ENCODE data around the gene SDK1. TPM values are rescaled to one million over a fixed set of nuclear protein-coding genes. Genes with fewer than 3 reads are reported as not detected.

The SDK1 gene
- total RNA-seq, 4 donors from 2014 or later: 7.5 to 35.0 (median 10.2) TPM

DNA sequence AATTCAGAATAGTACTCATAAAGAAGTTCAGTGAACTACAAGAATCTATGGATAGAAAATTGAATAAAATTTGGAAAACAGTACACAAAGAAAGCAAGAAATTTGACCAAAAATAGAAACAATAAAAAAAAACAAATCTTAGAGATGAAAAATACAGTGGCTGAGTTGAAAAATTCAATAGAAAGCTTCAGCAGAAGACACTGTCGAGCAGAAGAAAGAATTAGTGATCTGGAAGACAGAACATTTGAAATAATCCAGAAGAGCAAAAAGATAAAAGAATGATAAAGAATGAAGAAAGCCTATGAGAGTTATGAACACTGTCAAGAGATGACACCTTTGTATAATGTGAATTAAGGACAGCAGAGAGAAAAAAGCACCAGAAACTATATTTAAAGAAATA is 480.6 kb downstream of the SDK1 start:
- TF ChIP-seq, protein P1, sequence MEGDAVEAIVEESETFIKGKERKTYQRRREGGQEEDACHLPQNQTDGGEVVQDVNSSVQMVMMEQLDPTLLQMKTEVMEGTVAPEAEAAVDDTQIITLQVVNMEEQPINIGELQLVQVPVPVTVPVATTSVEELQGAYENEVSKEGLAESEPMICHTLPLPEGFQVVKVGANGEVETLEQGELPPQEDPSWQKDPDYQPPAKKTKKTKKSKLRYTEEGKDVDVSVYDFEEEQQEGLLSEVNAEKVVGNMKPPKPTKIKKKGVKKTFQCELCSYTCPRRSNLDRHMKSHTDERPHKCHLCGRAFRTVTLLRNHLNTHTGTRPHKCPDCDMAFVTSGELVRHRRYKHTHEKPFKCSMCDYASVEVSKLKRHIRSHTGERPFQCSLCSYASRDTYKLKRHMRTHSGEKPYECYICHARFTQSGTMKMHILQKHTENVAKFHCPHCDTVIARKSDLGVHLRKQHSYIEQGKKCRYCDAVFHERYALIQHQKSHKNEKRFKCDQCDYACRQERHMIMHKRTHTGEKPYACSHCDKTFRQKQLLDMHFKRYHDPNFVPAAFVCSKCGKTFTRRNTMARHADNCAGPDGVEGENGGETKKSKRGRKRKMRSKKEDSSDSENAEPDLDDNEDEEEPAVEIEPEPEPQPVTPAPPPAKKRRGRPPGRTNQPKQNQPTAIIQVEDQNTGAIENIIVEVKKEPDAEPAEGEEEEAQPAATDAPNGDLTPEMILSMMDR (IDR thresholded peaks at IDR 0.05; ENCODE audit: low read depth): no peak

DNA sequence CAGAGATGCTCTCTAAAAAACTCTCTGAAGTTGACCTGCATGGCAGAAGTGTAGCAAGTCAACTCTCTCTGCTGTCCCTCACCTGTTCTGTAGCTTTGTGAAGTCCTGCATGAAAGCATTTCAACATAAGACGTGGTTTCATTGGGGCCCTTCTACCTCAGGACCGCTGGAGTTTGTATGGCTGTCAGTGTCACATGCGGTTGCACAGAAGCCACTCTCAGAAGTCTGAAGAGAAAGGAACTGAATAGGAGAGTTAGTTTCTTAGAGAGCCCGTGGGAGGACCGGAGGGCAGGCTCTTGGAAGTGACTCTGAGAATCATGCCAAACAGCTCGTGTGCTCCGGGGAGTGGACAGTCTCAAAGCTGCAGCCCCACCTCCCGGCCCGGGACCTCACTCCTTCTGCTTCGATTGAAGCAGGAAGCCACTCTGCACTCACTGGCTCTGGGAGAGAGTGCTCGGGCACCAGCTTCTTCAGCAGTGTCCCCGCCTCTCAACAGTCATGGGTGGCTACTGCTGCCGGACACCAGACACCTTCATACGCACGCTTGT is 486.7 kb downstream of the SDK1 start:
- TF ChIP-seq, protein P1 (IDR thresholded peaks at IDR 0.05; ENCODE audit: low read depth): no peak

DNA sequence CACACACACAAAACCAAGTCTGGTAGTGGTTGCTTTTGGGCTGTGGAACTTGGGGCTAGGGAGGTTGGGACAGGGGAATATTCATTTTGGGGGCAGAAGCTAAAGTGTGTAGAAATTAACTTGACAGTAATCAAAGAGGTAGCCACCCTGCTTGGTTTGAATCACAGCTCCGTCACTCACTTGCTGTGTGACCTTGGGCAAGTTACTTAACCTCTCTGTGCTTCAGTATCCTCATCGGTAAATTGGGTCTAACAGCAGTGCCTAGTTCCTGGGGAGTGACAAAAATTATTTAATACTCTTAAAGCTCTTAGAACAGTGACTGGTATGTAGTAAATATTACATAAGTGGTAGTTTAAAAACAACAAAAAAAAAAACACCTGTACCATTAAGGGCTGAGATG is 489.8 kb downstream of the SDK1 start:
- TF ChIP-seq, protein P1 (IDR thresholded peaks at IDR 0.05; ENCODE audit: low read depth): no peak

DNA sequence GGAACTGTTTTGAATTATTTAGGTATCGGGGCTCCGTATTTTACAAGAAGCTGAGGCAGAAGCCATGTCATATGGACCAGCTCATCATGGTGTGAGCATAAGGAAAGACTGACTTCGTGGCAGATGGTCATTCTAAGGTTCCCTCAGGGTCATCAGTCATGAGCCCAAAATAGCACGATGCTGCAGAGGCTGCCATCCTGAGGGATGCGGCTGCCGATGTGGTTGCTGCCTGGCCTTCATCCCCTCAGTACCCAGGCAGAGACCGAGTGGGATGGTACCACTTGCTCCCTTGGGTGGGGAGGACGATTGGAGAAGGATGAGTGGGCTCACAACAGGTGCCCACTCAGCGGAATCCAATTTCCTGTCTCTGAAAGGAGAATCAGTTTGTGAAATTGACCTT is 490.3 kb downstream of the SDK1 start:
- TF ChIP-seq, protein P1 (IDR thresholded peaks at IDR 0.05; ENCODE audit: low read depth): no peak

DNA sequence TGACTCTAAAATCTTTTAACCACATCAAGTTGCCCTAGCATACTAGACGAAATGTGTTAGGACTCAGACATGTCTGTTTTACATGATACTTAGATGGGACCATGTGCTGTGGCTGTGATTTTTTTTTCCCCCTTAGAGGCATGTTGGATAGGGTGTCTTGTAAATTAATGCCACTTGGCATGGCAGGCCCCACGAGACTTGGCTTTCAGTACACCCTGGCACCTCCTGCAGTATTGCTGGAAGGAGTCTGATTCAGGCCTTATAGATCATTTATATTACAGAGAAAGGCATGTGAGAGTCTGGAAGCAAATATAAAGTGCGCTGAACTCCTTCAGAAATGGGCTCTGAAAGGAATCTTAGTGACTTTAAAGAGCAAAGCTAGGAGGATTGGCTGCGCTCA is 494.1 kb downstream of the SDK1 start:
- TF ChIP-seq, protein P1 (IDR thresholded peaks at IDR 0.05; ENCODE audit: low read depth): no peak

DNA sequence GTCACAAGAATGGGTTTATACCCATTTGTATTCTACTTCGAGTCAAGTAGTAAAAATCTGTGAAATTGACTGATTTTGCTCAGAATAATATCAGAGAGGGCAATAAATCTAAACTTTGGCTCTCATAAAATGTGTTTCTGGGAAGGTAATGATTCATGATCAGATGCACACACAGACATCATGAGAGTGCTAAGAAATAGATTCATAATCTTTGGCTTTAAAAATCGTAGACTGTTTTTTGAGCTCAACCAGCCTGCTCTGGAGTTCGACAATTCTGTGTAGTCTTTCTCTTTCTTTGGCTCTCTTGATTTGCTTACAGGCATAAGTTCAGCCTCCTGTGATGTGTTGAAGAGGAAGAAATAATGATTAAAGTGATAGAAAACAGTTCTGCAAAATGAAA is 494.7 kb downstream of the SDK1 start:
- TF ChIP-seq, protein P1 (IDR thresholded peaks at IDR 0.05; ENCODE audit: low read depth): no peak

DNA sequence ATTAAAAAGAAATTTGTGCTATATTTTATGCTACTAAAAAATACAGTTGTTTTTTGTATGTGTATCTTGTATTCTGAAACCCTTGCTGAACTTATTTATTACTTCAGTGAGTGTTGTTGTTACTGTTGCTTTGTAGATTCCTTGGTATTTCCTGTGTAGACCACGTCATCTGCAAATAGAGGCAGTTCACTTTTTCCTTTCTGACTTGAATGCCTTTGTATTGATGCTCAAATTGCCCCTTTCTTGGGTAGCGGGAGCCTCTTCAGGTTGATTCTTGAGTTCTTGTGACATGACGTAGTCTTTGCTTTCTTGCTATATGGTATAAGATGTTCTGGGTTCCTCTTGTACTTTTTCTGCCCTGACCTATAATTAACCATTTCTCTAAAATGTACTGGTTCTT is 504.1 kb downstream of the SDK1 start:
- TF ChIP-seq, protein P1 (IDR thresholded peaks at IDR 0.05; ENCODE audit: low read depth): no peak
